GM13976 (cell line): Measurements from ENCODE around the gene SRSF3.
"Not testable (repeated sequence)": the region's sequence is repeated elsewhere in the genome, so short reads cannot be mapped to it uniquely, and the experiment has no call there.

Experiments
- DNase-seq: peaks from one replicate; pipeline ENCODE4 v3.0.0; 2012; ENCODE audit warnings: low spot score
- in situ Hi-C: fragments of 300-500 bp; cut with MboI; formaldehyde crosslinking; loops from one replicate; pipeline ENCODE4 v1.12.0; 2022; ENCODE audit warnings: low sequenced_read_pairs, mixed read lengths, inconsistent platforms; ENCODE audit not compliant: unreplicated experiment
- TF ChIP-seq, protein P1 (sequence below): IDR thresholded peaks from 2 replicates; pipeline ENCODE4 v1.5.1; 2012; ENCODE audit warnings: borderline replicate concordance, mild to moderate bottlenecking; ENCODE audit not compliant: insufficient read depth; ENCODE audit errors: extremely low read depth, missing control alignments, control extremely low read depth

SRSF3 gene

GRCh38 chr6:36597775-36598174 lies 3.6 kb downstream of the SRSF3 start:
- in situ Hi-C loops, result no loop called here
- DNase-seq, result no peak
- TF ChIP-seq, protein P1, sequence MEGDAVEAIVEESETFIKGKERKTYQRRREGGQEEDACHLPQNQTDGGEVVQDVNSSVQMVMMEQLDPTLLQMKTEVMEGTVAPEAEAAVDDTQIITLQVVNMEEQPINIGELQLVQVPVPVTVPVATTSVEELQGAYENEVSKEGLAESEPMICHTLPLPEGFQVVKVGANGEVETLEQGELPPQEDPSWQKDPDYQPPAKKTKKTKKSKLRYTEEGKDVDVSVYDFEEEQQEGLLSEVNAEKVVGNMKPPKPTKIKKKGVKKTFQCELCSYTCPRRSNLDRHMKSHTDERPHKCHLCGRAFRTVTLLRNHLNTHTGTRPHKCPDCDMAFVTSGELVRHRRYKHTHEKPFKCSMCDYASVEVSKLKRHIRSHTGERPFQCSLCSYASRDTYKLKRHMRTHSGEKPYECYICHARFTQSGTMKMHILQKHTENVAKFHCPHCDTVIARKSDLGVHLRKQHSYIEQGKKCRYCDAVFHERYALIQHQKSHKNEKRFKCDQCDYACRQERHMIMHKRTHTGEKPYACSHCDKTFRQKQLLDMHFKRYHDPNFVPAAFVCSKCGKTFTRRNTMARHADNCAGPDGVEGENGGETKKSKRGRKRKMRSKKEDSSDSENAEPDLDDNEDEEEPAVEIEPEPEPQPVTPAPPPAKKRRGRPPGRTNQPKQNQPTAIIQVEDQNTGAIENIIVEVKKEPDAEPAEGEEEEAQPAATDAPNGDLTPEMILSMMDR, result no peak

- TF ChIP-seq, protein P1, result no peak
- in situ Hi-C loops, result no loop called here
- no peak for DNase-seq
Measured at GRCh38 chr6:36598326-36598725, 4.2 kb downstream of the SRSF3 start.

- in situ Hi-C loops, result no loop called here
- TF ChIP-seq, protein P1, result no peak
- DNase-seq, result no peak
Measured at GRCh38 chr6:36598739-36599318, 4.7 kb downstream of the SRSF3 start.

GRCh38 chr6:36599791-36600209 lies 5.6 kb downstream of the SRSF3 start:
- in situ Hi-C loops, result no loop called here
- TF ChIP-seq, protein P1, result no peak
- no peak for DNase-seq

DNA sequence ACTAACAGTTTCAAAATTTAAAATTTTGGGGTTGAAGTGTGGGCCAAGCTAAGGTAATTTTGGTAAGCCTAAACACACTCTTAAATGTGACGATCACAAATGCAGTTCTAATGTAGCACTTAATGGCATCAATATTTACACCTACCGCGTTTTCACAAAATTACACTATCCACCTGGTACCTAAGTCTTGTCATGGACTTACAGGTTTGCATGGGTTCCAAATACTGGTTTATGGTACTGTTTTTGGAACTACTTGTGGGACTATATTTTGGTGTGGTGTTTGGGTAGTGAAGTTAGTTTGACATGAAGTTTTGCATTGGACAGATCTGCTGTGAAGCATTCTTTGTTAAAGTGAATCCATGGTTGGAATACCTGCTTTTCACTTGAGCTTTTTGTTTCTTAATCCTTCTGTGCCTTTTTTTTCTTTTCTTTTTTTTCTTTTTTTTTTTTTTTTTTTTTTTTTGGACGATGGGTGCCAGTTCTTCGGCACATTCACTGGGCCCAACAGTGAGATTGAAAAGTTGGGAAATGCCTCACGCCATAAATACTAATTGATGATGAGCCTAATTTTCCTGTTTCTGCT lies 6.5 kb downstream of the SRSF3 start:
- no peak for DNase-seq
- in situ Hi-C loops, result no loop called here
- TF ChIP-seq, protein P1, result no peak

- in situ Hi-C loops, DNase-seq: not testable (repeated sequence)
Measured at GRCh38 chr6:36601818-36602217, 7.7 kb downstream of the SRSF3 start.

- in situ Hi-C loops, result no loop called here
- DNase-seq, result no peak
- TF ChIP-seq, protein P1, result no peak
Measured at GRCh38 chr6:36603222-36604089, 9.3 kb downstream of the SRSF3 start.
